HG02870 (cell line): ENCODE data around the gene ABHD12.
"Not testable (repeated sequence)": the region's sequence is repeated elsewhere in the genome, so short reads cannot be mapped to it uniquely, and the experiment has no call there.

Experiments used
- ATAC-seq: cut with Tn5 transposase; IDR thresholded peaks from one replicate; pipeline ENCODE4 v1.9.1; 2021; ENCODE audit warnings: mild to moderate bottlenecking, moderate library complexity; ENCODE audit not compliant: unreplicated experiment

ABHD12 gene

DNA sequence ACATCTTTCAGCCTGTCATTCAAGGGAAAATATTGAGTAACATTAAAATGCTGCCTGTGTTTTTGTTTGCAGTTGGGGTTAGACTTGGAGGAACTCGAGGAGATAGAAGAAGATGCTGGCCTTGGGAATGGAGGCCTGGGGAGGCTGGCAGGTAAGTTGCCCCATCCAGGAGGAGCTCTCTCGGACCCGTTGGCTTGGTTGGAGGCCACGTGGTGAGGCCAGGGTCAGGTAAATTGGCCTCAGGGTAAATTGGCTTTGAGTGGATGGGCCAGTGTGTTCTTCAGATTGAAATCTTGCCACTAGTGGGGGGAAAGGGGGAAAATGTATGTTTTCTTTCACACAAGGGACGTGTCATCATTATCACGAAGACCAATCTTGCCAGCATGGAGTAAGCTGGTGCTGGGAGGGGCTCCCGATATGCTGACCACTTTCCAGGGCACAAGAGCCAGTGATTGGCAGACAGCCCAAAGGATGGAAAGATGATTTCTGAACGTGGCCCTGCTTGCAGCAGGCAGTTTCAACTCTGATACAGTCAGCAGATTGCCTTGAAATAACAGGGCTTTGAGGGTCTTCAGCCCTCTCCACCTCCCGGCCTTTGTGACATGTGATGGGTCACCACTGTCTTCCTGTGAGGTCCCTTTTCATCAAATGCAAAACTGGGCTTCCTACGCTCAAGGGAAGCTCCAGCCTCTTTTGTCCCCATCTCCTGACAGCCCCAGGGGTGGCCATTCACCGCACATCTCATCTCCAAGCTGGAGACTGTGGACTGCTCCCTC lies 121.4 kb downstream of the ABHD12 start:
- ATAC-seq, result no peak

DNA sequence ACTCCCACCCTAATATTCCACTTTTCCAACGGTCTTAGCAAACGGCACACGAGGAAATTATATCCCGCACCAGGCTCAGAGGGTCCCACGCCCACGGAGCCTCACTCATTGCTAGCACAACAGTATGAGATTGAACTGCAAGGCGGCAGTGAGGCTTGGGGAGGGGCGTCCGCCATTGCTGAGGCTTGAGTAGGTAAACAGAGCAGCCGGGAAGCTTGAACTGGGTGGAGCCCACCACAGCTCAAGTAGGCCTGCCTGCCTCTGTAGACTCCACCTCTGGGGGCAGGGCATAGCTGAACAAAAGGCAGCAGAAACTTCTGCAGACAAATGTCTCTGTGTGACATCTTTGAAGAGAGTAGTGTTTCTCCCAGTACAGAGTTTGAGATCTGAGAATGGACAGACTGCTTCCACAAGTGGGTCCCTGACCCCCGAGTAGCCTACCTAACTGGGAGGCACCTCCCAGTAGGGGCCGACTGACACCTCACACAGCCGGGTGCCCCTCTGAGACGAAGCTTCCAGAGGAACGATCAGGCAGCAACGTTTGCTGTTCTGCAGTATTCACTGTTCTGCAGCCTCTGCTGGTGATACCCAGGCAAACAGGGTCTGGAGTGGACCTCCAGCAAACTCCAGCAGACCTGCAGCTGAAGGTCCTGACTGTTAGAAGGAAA lies 129.7 kb downstream of the ABHD12 start:
- not testable (repeated sequence) for ATAC-seq

GRCh38 chr20:25259788-25260254 lies 130.8 kb downstream of the ABHD12 start:
- no peak for ATAC-seq

DNA sequence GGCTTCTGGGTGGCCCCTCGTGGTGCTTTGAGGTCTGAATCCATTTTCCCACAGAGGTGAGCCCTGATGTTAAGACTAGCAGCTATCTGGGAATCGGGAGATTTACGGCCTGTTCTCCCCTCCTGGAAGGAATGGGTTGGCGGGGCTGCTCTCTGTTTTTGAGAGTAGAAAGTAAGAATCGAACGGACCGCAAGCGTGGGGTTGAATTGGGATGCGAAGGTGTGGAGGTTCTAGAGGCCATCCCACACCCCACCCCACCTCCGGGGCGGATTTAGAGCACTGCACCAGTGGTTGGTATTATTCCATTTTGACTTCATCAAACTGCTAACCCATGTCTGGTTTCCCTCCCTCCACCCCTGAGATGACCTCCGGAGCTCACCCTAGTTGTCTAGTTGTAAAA lies 131.3 kb downstream of the ABHD12 start:
- no peak for ATAC-seq

DNA sequence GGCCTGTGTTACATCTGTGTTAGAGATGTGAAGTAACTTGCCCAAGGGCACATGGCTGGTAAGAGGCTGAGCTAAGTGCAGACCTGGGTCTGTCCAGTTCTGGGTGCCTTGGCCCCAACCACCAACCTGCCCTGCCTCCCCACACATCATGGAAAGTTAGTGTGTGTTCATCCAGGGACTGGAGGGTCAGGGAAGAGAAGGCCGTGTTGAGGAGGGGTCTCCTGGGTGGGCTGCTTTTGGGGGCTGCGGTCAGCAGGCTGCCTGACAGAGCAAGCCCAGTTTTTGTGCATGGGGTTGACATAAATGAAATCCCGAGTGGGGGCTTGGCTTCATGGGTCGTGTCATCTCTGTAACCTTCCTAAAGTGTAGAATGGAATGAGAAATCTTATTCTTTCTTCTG lies 131.8 kb downstream of the ABHD12 start:
- ATAC-seq, result no peak

GRCh38 chr20:25258476-25258805 lies 132.2 kb downstream of the ABHD12 start:
- ATAC-seq, result no peak

DNA sequence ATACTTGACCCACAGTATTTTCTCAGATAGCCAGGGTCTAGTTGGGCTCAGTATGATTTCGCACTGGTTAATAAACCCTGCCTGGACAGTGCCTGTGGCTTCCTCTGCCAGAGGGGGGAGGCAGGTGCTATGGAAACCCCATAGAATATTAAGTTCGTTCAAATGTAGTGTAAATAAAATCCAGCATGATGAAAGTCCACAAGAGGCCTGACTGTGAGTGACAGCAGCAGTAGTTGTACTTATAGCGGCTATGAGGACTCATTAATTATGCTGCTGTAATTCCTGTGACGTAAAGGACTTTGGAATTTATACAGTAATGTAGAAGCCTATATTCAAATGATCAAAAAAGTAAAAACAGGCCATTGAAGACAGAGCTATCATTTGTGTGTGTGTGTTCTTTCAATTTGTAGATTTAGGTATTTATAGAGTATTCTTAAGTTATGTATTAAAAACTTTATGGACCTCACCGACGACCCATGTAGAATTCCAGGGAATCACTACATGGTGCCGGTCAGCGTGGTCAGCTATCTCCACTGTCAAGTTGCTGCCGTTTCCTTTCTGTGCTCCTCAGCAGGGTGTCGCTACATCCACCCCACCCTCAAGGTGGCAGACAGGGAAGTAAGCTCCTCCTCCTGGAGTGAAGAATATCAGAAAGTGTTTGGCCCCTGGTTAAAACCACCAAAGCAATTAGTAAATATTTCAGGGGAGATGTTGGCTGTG lies 132.7 kb downstream of the ABHD12 start:
- ATAC-seq, result no peak

- ATAC-seq, result no peak
These were observed 133.5 kb downstream of the ABHD12 start for GRCh38 chr20:25257130-25257529.

DNA sequence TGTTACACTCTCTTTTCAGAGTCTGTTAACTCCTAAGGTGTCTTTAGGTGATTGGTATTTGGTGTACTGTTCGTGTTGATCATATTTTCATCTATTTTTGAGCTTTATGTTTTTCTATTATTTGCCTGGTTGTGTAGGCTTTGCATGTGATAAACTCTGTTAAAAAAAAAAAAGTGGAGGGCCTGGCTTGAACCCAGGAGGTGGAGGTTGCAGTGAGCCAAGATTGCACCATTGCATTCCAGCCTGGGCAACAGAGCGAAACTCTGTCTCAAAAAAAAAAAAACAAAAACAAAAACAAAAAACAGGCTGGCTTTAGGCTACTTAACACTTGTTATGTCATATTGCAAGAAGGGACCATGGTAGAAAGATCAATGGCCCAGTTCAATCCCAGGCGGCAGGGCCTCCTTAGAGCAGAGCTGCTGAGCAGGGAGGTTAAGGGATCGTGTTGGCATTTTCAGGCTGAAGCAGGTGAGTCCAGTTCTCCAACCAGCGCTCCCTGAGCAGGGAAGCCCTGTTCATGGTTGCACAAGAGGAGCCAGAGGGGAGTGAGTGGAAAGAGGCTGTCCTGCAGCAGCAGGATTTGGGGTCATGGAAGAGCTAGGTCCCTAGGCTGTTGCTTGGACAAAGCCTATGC lies 134.3 kb downstream of the ABHD12 start:
- ATAC-seq, result no peak

- no peak for ATAC-seq
These were observed 135.5 kb downstream of the ABHD12 start for GRCh38 chr20:25254986-25255680.

DNA sequence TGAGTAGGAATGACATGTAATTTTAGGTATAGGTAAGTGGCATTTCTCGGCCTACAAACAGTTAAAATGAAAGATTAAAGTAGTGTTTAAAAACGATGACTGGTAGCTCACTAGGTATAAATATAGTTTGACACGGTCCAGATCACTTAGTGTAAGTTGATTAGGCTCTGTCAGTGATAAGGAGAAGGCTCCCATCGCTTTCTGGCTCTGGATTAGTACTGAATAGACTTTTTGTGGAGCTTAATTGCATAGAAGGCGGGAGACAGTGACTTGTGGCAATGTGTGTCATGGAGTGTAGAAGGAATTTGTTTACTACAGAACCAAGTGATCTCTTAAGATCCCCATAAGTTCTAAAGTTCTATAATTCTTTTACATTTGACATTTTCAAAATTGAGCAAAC lies 136.1 kb downstream of the ABHD12 start:
- no peak for ATAC-seq

DNA sequence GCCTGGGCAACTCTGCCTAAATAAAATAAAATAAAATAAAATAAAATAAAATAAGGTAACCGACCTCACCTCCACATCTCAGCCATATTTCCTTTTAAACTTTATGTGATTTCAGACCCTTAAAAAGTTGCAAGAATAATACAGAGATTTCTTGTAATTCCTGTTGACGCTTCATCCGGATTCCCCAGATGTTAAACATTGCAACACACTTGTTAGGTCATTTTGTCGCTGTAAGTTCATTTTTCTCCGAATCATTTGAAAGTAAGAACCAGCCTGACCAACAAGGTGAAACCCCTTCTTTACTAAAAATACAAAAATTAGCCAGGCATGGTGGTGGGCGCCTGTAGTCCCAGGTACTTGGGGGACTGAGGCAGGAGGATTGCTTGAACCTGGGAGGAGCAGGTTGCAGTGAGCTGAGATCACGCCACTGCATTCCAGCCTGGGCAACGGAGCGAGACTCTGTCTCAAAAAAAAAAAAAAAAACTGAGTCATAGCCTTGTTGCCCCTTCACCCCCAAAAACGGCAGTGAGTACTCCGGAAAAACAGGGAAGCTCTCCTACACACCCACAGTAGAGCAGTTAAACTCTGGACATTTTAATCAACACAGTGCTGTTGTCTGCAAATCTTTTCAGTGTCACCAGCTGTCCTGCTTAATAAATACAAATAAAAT lies 136.9 kb downstream of the ABHD12 start:
- no peak for ATAC-seq

- no peak for ATAC-seq
These were observed 137.8 kb downstream of the ABHD12 start for GRCh38 chr20:25252686-25253421.

- ATAC-seq, result no peak
These were observed 138.4 kb downstream of the ABHD12 start for GRCh38 chr20:25252230-25252651.

DNA sequence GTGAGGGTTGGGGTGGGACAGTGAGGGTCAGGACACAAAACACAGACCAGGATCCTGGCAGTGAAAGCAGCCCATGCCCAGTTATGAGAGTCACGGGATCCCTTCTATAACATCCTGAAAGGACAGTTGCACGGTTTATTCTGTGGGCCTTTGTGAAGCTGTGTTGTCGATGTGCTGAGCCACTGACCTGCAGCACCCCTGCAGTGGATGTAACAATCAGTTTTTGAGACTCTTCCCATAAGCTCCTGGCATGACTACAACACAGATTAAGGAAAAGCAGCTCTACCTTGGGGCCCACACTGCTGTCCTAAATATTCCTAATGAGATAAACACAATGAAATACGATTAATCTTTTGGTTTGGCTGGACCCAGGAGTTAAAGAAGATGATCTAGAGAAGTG lies 139.1 kb downstream of the ABHD12 start:
- ATAC-seq, result no peak

- ATAC-seq, result no peak
These were observed 139.6 kb downstream of the ABHD12 start for GRCh38 chr20:25251019-25251418.

DNA sequence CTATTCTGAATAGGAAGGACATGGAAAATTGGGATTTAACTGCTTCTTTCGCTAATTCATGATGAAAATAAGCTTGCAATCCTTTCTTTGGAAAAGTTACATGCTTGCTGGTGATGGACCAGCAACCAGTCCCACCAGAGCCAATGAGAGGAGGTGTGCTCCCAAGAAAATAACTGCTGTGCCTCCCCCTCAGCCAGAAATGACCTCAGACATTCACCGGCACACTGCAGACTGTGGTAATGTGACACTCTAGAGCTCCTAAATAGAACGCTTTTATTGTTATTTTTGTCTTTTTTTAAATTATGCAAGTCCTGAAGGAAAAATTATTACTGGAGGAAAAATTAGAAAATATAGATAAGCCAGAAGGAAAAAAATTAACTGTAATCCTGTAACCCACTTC lies 140.1 kb downstream of the ABHD12 start:
- no peak for ATAC-seq
